ENCODE data around the gene RNLS.

The RNLS gene

DNA sequence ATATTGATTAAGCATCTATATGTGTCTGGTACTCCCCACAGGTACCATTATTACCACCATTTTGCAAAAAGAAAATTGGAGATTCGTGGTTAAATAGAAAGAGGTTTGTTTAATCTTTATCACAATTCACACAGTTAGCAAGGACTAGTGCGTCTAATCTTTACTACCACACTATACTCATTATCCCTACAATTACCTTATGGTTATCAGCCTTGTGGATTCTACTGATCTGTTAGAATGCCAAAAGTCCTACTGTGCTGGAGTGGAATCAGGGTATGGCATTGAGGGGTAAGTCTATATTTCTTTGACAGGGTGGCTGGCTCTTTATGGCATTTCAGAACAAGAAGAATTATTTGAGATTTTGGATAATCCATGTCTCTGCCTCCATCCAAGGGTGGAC is 156.1 kb downstream of the RNLS start:
- DNase-seq: no peak

DNA sequence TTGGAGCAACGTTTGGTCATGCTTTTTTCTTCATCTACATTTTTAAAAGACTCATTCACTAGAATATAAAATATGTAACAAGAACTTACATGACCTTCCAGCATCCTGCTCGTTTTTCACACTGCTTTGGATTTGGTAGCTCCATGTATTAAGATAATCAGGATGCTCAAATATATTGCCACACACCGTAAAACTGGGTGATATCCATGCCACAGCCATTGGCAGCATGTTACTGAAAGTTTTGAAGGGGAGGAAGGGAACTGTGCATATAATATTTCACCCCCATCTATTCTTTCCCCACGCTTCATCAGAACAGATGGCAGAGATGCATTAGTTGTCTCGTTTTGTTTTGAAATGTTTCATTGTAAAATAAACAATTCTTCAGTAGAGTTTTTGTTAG is 158.2 kb downstream of the RNLS start:
- no peak for DNase-seq

DNA sequence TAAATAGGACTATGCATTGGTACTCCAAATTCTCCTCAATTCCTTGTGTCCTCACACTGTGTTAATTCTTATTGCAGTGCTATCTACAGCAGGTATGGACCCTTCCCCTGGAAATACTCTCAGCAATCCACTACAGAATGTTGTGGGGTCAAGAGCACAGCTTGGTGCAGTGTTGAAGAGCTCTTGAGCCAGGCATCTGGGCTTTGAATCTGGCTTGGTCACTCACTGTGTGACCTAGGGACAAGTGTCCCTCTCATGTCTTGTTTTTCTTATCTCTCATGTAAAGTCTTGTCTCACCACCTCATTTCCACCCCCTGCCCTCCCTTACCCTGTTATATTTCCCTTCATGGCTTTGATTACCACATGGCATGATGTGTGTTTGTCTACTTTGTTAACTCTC is 159.4 kb downstream of the RNLS start:
- DNase-seq: no peak

DNA sequence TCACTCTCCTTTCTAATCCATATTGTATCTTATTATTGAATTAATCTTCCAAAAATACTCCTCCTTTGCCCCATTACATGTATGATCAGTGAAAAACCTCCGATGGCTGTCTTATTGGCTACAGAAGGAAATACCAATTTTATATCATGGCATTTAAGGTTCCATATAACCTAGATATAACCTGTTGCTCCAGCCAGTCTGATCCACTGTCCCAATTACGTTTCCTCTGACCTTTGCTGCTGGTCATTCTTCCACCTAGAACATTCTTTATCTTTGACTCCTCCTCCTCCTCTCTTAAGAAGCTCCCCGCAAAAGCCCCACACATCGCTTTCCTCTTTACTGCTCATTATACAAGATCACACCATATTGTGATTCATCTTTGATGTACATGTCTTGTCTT is 161.5 kb downstream of the RNLS start:
- DNase-seq: no peak

DNA sequence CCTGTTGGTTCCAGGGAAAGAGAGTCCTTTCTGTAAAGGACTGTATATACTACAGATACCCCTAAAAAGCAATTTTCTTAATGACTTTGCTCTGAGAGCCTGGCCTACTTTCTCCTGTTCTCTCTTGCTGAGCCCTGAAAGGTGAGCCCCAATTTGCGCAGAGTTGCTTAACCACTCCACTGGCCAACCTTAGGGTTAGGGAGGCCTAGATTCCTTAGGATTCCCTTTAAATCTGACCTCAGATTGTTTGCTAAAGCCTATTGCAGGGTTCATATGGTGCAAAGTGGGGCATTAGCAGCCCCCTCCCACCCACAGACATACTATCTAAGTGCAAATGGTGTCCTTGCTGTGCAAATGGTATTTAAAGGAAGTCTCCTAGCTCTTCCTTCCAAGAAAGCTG is 164.2 kb downstream of the RNLS start:
- no peak for DNase-seq

DNA sequence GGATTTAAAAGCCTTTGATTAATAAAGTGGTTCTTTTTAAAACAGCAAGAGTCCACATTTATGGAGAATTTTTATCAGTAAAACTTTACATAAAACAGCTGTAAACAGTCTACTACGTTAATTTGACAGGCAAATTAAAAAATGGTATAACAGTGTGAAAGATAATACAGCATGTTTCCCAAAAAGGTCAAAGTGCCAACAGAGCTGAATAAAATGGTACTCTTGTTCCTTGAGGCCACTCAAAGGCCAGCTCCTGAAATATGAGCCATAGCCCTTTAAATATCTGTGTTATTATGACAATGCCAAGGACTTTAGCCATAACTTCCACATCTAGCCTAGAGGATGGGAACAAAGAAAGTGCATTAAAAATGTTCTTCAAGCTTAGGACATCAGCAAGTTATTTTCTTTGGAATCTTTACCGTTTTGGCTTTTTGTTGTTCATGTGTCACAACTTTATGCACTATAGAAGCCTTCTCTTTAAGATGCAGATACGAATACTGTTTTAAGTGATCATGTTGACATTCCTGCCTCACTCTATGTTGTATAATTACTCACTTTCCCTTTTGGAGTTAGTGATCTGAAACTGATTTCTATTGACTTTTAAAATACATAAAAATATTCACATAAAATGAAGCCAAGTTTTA is 165.6 kb downstream of the RNLS start:
- no peak for DNase-seq

DNA sequence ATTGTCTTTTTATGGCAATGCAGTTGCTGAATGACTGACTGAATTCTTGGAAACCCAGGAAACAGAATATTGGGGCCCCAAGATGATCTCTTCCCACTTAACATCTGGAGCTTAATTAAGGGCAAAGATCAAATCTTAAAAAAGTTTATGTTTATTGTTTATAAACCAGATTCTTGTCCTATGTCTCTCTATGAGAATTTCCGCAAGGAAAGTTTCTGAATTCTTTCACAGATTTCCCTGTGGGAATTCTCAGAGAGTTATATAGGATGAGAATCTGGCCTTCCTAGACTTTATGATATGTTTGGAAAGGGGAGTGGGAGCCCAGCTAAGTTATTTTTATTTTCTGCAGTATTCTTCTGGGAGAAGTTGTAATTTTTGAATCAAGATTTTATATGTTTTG is 166.3 kb downstream of the RNLS start:
- no peak for DNase-seq

DNA sequence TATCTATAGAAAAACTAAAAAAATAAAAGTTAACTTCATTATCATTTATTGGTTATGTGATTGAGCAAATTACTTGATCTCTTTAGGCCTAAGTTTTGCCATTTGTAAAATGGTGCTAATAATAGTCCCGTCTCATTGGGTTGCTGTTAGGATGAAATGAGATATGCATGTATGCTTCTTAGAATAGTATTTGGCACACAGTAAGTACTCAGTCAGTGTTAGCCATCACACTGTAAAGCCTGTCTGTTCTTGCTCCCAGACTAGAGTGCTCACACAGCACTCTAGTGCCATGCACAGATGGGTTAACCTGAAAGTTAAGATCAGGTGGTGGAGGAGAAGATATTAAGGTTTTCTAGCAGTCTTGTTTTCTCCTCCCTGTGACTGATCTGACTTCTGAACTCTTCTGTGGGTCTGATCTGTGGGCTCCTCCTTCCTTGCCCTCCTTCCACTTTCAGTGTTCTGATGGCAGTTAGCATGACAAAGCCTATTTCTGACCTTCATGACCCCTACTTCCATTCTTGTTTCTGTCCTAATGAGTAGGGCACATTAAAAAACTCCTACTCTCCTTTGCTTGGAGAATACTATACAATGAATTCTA is 167.5 kb downstream of the RNLS start:
- no peak for DNase-seq

DNA sequence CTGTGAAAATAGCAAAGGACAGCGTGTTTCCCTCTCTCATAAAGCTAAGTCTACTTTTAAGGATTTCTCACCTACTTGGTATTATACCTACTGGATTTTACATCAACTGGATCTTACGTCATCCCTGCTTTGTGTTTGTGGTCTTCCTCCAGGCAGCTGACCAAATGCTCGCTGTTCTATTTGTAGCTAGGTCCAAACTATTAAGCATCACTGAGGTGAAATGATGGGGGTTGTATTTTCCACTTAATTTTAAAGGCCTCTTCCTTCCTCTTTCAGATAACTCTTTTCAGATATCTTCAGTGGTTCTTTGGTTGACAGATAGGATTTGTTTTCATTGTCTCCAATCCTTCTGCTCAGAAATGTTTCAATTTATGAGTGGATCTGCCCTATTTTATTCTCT is 169.7 kb downstream of the RNLS start:
- no peak for DNase-seq

DNA sequence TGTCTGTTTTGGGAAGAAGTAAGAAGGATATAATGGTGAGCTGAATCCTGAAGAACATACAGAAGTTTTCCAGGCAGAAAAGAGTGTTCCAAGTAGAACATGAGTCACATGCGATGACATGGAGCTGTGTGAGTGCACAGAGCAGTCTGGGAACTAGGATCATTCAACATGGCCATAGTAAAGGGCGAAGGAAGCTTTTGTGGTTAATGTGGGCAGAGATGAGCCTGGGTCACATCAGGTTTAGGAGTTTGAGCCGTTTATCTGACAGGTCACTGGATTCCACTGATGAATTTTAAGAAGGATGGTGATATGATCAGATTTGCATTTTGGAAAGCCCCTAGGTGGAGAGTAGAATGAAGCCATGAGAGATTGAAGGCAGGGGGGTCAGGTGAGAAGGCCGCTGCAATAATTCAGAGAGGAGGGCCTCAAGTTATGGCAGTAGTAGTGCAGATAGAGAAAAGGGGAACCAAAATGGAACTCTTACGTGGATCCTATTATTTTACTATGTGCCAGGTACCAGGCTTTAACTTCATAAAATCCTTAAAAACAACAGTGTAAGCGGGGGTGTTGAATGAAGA is 171.3 kb downstream of the RNLS start:
- DNase-seq: no peak

DNA sequence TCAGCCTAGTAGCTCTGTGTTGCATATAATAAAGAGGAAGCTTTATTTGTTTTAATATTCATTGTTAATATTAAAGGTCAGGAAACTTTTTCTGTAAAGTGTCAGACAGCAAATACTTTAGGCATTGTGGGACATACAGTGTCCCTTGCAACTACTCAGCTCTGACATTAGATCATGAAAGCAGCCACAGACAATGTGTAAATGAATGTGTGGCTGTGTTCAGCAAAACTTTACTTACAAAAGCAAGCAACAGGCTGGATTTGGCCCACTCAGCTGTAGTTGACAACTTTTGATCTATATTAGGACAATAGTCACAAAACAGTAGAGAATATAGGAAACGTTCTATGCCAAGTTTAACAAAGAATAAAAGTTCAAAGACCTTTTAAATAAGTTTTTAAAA is 173.3 kb downstream of the RNLS start:
- no peak for DNase-seq

DNA sequence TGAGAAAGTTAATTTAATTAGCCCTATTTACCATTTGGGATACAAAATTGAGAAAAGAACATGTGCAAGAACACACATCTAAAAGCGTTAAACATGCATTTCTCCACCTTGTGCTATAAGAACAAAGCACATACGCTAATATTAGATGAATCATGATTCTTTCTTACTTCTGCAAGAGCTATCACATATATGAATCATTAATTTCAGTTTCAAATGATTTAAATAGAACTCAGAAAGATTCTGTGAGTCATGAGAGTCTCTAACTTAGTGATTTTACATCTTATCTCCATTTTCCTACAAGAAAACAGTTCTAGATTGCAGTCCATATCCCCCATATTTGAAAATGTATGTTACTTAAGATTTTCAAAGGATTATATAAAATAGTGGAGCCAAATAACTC is 173.9 kb downstream of the RNLS start:
- DNase-seq: no peak

DNA sequence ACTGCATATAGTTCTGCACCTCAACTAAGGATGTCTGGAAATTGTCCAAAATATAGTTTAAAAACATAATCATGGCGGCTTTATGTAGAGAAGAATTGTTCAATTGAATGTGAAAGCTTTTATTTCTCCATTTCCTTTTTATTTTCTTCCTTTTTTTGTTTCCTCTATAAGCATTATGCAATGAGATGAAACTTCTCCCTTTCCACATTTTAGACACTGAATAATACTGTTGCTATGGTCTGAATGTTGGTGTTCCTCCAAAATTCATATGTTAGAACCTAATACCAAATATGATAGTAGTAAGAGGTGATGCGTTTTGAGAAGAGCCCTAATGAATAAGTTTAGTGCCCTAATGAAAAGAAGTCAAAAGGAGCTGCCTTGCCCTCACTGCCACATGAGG is 175.0 kb downstream of the RNLS start:
- no peak for DNase-seq

DNA sequence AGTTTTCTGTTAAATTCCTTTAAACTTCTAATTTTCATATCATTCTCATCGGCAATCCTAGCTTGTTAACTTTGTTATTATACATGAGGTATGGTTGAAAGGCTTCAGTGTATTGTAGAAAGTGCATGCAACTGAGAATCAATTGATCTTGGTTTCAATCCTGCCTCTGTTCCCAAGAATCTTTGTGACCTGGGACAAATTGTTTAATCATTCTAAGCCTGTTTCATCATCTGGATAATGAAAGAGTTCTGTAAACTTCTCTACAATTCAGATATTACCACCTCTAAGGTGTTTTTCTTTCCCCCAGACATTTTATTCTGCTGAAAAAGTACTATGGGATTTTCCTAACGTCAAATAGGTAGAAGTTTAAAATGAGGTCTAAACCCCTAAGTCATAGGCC is 179.0 kb downstream of the RNLS start:
- DNase-seq: no peak

DNA sequence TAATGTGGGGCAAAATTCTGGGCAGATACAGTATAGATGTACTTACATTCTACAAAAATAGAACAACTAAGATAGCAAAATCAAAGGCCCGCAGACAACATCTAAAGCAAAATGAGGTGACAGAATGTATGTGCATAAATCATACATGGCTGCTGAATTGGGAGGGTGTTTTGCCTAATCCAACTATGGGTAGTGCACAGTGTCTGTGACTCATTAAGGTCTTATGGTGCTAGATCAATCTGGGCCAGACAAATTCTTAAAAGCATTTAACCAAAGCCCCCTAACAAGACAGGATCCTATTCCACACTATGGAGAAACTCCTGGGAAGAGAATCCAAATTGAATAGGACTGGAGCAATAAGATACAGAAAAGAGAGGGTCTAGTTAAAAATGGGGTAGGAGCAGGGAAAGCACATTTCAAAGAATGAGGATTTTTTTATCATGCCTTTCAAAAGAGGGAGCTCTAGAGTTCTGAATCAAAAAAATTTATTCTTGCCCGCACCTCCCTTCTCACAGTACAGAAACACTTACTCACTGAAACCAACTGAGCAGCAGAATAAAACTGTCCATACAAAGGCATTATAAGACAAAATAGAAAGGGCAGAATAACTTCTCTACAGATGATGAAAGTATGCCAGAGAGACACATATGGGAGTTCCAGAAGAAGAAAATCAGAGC is 181.3 kb downstream of the RNLS start:
- DNase-seq: no peak

DNA sequence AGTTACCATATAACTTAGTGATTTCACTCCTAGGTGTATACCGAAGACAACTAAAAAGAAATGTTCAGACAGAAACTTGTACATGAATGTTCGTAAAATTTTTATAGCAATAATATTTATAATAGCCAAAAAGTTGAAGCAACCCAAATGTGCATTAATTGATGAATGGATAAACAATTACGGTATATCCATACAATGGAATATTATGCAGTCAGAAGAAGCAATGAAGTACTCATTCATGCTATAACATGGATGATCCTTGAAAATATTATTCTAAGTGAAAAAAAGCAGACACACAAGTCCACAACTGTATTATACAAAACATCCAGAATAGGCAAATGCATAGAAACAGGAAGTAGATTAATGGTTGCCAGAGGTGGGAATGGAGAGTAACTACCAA is 183.9 kb downstream of the RNLS start:
- no peak for DNase-seq

DNA sequence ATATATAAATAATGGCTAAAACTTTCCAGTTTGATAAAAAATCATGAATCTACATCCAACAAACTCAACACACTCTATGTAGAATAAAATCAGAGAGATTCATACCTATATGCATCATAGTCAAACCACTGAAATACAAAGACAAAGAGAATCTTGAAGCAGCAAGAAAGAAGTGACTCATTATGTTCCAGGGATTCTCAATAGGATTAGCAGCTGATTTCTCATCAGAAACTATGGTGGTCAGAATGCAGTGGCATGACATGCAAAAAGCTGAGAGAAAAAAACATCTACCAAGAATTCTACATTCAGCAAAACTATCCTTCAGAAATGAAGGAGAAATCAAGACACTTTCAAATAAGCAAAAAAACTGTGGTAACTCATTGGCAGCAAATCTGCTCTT is 187.4 kb downstream of the RNLS start:
- DNase-seq: no peak

DNA sequence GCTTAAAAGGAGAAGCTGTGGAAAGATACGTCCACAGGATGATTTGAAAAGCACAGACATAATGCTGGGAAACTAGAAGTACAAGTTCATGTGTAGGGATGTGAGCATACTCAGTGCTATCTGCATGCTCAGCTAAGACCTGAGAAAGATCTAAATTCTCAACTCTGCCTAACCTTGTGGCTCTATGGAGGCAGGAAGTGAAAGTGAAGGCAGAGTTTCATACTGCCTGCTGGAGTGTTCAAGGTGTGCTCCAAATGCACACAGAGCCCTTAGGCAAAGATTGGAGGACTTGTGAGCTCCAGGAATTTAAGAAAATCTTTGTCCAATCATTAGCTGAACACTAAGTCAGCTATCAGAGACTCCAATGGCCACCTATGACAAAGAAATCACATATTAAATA is 190.9 kb downstream of the RNLS start:
- no peak for DNase-seq

DNA sequence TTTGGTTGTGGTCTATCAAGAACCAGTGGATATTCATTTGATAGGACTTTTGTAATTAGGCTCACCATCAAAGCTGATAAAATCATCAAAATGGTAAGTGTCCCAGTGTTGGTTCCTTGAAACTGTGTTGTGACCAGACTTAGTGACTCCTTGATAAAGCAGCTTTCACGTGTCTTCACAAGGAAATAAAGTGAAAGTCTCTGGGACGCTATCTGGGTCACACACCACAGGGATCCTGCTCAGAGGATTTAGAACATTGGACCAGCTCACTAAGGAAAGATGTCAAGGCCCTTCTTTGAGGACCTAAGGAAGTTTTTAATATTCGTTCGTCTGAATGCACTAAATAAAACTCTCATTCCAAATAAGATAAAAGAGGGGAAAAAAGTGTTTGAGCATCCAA is 193.1 kb downstream of the RNLS start:
- DNase-seq: no peak

DNA sequence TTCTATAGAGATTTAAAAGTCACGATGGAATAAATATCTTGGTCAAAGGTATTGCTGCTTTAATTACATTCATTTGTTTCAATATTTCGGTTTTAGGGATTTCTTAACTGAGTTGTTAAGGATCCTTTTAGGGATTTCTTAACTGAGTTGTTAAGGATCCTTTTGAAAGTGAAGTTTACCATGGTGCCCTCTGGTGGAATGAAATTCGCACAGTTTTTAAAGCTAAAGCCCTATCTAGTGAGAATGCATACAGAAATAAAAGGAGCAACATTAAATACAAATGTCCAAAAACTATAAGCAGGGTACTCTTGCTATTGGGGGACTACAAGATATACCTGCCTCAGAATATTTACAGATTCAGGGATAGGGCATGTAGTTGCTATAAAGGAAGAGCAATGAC is 193.7 kb downstream of the RNLS start:
- no peak for DNase-seq

DNA sequence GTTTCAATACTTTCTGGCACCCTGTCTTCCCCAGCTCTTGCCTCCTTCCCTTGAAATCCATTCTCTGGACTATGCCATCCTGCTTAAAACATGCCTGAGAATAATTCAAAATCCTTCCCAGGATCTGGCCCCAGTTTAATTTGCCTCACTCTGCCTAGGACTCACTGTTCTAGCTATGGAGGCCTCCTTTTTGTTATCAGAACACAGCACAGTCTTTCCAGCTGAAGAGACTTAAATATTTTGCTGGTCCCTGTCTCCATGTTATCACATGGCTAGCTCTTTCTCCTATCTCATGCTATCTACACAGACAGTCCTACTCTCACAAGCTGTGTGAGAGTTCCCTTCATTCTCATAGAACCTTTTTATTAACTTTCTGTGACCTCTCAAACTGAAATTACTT is 194.8 kb downstream of the RNLS start:
- no peak for DNase-seq

DNA sequence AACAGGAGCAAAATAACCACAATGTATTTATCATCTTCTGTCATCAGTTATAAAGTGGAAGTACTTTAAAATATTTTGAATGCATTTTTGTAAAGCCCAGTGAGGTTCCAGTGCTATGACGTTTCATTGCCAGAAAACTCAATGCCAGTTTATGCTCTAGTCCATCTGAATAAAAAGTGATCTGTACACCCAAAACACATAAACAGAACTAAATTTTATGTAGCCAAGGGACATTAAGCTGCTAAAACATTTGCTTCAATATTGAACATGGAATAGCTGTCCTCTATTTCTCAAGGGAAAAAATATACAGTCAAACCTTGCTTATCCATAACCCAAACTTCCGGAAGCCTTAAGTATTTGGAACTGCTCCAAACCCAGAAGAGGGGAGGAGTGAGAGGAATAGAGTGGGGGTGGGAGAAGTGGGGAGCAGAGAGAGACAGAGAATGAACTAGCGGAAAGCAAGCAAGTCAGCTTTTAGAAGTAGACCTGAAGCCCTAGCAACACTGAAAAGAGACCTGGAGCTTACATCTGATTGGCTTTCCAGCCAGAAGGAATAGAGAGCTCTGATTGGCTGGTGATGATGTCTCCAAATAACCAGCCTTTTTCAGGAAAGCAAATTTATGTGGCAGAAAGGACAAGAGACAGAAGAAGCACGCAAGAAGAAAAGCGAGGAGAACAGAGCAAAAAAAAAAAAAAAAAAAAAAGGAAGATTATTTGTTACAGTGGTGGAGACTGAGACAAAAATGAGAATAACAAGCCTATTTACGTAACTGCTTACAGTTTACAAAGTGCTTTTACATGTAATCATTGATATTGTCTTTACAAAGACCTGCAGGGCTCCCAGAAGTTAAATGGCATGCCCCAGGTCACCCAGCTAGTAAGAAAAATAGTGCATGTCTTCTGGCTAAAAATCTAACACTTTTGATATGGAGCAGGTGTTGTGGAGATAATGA is 196.0 kb downstream of the RNLS start:
- no peak for DNase-seq

DNA sequence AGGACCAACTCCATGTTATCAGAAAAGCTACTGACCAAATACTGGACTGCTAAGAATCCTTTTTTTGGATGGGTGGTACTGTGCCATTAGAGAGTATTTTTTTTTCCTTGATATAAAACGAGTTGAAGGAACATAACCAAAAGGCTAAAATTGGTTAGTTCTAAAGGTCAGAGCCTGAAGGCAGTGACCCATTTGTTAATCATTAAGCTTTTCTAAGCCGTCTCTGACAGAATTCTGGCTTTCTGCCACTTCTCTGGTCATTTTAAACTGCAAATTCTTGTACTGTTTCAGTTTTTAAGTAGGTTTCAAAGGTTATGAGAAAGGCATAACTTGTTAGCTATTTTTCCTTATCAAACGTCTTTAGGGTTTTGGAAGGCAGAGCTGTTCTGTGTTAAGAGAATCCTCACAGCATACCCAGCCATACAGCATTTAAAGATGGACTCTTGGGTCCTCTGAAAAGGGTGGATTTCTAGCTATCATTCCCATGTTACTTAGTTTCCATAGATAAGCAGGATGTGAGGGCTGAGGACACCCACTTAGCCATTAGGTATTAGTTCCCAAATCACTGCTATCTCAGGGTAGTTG is 196.8 kb downstream of the RNLS start:
- no peak for DNase-seq

Measured in activated T-cell treated with anti-CD3 and anti-CD28 coated beads for 4 hours (primary cell).